Stimulated activated naive CD8-positive, alpha-beta T cell treated with anti-CD3 and anti-CD28 coated beads, Interleukin-15, amount 100 ng/mL, for 72 hours (primary cell): Measurements from ENCODE around the gene SWAP70.

ENCODE experiments used
- ATAC-seq: fragments of 150-1000 bp; cut with Tn5 transposase; 2 replicates; pipeline ENCODE4 v1.10.0; 2021; ENCODE audit warnings: mild to moderate bottlenecking, moderate library complexity
- DNase-seq, 2 donors: peaks; one replicate each; pipeline ENCODE4 v3.0.0; 2021 to 2022
- H3K27ac Mint-ChIP-seq, 2 donors: one replicate each; pipeline ENCODE4 v1.8.0; 2022; ENCODE audit warnings: mild to moderate bottlenecking in 2 of 2, mixed read lengths in 2 of 2, moderate library complexity in 2 of 2
- H3K27me3 Mint-ChIP-seq: one replicate; pipeline ENCODE4 v1.8.0; 2022; ENCODE audit warnings: mixed read lengths
- H3K4me1 Mint-ChIP-seq: one replicate; pipeline ENCODE4 v1.8.0; 2022; ENCODE audit warnings: mild to moderate bottlenecking, mixed read lengths
- H3K4me3 Mint-ChIP-seq, 2 donors: one replicate each; pipeline ENCODE4 v1.8.0; 2022; ENCODE audit warnings: mild to moderate bottlenecking in 2 of 2, mixed read lengths in 2 of 2, moderate library complexity in 1 of 2
- H3K9me3 Mint-ChIP-seq, 2 donors: one replicate each; pipeline ENCODE4 v1.8.0; 2022; ENCODE audit warnings: mixed read lengths in 2 of 2

Gene SWAP70

DNA sequence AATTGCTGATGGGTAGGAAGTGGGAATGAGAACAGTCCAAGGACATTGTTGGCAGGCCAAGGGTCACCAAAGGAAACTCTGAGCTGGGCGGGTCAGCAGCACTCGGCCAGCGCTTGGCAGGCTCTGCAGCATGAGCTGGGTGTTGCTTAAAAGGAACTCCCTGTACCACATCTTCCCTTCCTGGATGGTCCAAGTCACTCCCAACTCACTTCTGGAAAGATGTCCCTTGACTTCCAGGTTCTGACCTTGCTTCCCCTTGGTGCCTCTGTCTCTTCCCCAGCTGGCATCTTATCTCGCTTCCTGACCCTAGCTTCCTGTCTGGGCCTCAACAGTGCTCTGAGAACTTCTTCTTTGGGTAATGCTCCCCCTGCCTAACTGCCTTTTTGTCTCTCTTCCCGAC lies 24.8 kb upstream of the SWAP70 start:
- DNase-seq = no peak
- Mint-ChIP-seq H3K9me3 (peaks cover under 1 to 1% of the 10 kb centered on the region in 2 donors), H3K27ac (no peak overlapping the region), H3K4me3 (no peak overlapping the region), H3K27me3 (peaks cover 8% of the 10 kb centered on the region), H3K4me1 (no peaks in the 10 kb centered on the region)
- ATAC-seq = no peak

- H3K27me3 Mint-ChIP-seq = peaks cover 8% of the 10 kb centered on the region
- H3K27ac Mint-ChIP-seq = no peak overlapping the region
- DNase-seq = no peak
- no peaks in the 10 kb centered on the region for H3K9me3 Mint-ChIP-seq
- H3K4me1 Mint-ChIP-seq = no peaks in the 10 kb centered on the region
- ATAC-seq = no peak
- no peak overlapping the region for H3K4me3 Mint-ChIP-seq
These were observed 23.9 kb upstream of the SWAP70 start for GRCh38 chr11:9639985-9640384.

DNA sequence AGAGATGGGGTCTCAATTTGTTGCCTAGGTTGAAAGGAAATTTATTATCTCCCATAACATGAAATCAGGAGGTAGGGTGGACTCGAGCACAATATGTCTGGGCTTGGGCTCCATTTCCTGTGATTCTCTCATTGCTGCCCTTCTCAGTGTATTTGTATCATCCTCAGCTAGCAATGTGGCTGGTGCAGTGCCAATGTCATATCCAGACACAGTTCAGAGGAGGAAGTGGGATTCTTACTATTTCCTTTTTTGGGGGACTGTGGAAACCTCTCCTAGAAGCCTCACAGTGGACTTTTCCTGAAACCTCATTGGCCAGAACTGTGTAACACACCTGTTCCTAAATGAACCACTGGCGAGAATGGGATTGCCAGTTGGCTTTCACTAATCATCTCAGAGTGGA lies 21.0 kb upstream of the SWAP70 start:
- no peak overlapping the region for H3K4me3 Mint-ChIP-seq
- no peak overlapping the region for H3K27ac Mint-ChIP-seq
- H3K27me3 Mint-ChIP-seq = peaks cover 8% of the 10 kb centered on the region
- H3K9me3 Mint-ChIP-seq = peaks cover 0 to 5% of the 10 kb centered on the region in 2 donors
- ATAC-seq (no peak), DNase-seq (no peak)
- no peaks in the 10 kb centered on the region for H3K4me1 Mint-ChIP-seq

- no peak overlapping the region for H3K4me3 Mint-ChIP-seq
- H3K27ac Mint-ChIP-seq = peak overlapping the region in 1 of 2 donors; percentile 77
- DNase-seq (no peak), ATAC-seq (no peak)
- H3K4me1 Mint-ChIP-seq = no peaks in the 10 kb centered on the region
- peaks cover 8% of the 10 kb centered on the region for H3K27me3 Mint-ChIP-seq
- H3K9me3 Mint-ChIP-seq = peaks cover 0 to 10% of the 10 kb centered on the region in 2 donors
These were observed 20.1 kb upstream of the SWAP70 start for GRCh38 chr11:9643751-9644150.

DNA sequence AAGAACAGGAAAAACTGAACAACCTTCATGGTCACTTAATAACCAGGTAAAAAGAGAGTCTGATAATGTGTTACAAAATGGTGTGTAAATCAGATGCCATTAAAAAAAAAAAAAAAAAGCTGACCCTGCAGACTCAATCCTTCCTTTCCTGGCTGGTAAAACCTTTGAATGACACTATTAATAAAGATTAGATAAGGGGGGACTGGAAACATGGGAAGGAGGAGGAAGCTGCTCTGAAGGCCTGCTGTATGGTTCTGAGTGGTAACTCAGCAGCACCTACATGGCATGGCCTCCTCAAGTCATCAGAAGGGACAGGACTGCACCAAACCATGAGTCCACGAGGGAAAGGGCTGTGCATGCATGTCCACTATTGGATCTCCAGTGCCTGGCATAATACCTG lies 18.0 kb upstream of the SWAP70 start:
- Mint-ChIP-seq H3K9me3 (peaks cover 0 to 10% of the 10 kb centered on the region in 2 donors), H3K27ac (no peak overlapping the region), H3K4me3 (no peak overlapping the region), H3K27me3 (no peaks in the 10 kb centered on the region), H3K4me1 (no peaks in the 10 kb centered on the region)
- DNase-seq = no peak
- ATAC-seq = no peak

DNA sequence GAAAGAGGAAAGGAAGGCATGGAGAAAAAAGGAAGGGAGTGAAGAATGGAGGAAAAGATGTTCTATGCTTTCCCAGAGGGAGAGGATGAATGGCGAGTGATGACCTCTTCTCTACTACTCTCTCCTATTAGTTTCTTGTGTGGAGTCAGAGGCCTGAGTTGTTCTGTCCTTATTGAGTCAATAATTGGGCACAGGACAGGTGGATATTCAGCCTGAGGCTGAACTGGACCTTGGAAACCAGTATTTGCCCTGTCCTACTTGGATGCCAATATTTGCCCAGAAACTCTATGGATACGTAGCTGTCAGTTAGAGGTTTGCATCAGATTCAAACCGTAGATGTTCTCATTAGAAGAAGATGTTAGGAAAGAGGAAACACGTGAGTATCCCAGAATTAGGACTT lies 17.6 kb upstream of the SWAP70 start:
- Mint-ChIP-seq H3K4me1 (no peaks in the 10 kb centered on the region), H3K27me3 (no peaks in the 10 kb centered on the region), H3K27ac (no peak overlapping the region), H3K4me3 (no peak overlapping the region), H3K9me3 (peaks cover 0 to 10% of the 10 kb centered on the region in 2 donors)
- no peak for DNase-seq
- ATAC-seq = no peak

DNA sequence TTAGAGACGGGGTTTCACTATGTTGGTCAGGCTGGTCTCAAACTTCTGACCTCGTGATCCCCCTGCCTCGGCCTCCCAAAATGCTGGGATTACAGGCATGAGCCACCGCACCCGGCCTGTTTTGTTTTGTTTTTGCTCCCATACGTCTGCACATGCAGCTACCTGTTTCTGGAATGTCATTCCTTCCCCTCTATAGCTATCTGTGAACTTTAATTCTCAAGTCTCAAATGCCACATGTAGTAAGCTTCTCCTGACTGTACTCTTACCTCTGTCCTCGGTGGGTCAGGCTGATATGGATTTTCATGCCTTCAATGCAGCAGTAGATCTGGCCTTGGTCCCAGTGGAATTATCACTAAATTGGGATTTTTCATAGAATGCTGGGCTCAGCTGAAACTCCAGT lies 12.4 kb upstream of the SWAP70 start:
- Mint-ChIP-seq H3K9me3 (peaks cover 0 to 10% of the 10 kb centered on the region in 2 donors), H3K4me1 (no peaks in the 10 kb centered on the region), H3K4me3 (no peak overlapping the region), H3K27ac (no peak overlapping the region), H3K27me3 (no peaks in the 10 kb centered on the region)
- DNase-seq = no peak
- ATAC-seq = no peak

GRCh38 chr11:9651899-9652748 lies 11.8 kb upstream of the SWAP70 start:
- Mint-ChIP-seq H3K9me3 (peaks cover 0 to 9% of the 10 kb centered on the region in 2 donors), H3K27me3 (no peaks in the 10 kb centered on the region), H3K4me3 (no peak overlapping the region), H3K4me1 (no peaks in the 10 kb centered on the region), H3K27ac (no peak overlapping the region)
- DNase-seq = no peak
- no peak for ATAC-seq

- Mint-ChIP-seq H3K4me1 (no peaks in the 10 kb centered on the region), H3K27me3 (no peaks in the 10 kb centered on the region), H3K27ac (no peak overlapping the region), H3K9me3 (no peaks in the 10 kb centered on the region), H3K4me3 (no peak overlapping the region)
- DNase-seq (no peak), ATAC-seq (no peak)
These were observed 10.0 kb upstream of the SWAP70 start for GRCh38 chr11:9653871-9654270.

- Mint-ChIP-seq H3K27me3 (peaks cover 18% of the 10 kb centered on the region), H3K4me3 (no peak overlapping the region), H3K9me3 (no peaks in the 10 kb centered on the region), H3K4me1 (no peaks in the 10 kb centered on the region), H3K27ac (no peak overlapping the region)
- ATAC-seq (no peak), DNase-seq (no peak)
These were observed 7.0 kb upstream of the SWAP70 start for GRCh38 chr11:9656864-9657263.

GRCh38 chr11:9657531-9657930 lies 6.3 kb upstream of the SWAP70 start:
- Mint-ChIP-seq H3K4me1 (peaks cover 6% of the 10 kb centered on the region), H3K9me3 (no peaks in the 10 kb centered on the region), H3K27me3 (peaks cover 24% of the 10 kb centered on the region), H3K4me3 (no peak overlapping the region), H3K27ac (no peak overlapping the region)
- DNase-seq (no peak), ATAC-seq (no peak)

DNA sequence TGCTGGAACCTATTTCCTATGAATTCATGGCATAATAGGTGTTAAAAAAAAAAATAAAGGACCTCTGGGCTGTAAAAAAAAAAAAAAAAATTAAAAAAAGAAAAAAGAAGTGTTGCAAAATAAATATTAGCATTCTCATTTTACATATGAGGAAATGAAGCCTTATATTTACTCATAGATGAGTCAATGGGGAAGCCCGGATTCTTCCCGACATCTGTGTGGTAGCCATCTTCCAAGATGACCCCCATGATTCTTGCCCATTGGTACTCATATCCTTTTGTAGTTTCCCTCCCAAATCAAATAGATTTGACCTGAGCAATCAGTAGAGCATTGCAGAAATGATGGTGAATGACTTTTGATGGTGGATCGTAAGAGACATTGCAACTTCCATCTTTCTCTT lies 3.0 kb upstream of the SWAP70 start:
- Mint-ChIP-seq H3K27me3 (peaks cover 45% of the 10 kb centered on the region), H3K9me3 (peaks cover 7 to 8% of the 10 kb centered on the region in 2 donors), H3K27ac (no peak overlapping the region), H3K4me3 (no peak overlapping the region), H3K4me1 (peaks cover 17% of the 10 kb centered on the region)
- no peak for ATAC-seq
- no peak for DNase-seq

DNA sequence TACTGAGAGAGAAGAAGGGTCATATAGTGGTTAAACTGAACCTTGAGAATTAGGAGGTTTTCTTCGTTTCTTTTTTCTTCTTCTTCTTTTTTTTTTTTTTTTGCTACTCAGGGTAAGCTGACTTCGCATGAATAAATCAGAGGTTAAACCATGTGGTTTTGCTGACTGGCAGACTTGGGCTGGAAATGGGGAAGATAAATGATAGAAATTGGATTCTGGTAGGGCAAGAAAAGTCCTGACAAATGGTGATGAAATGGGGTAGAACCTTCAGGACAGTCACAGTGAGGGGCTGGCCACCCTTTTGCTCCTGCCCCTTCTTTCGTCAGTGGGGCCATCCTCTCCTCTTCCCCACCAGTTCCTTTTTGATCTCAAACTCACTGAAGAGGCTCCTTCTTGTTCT lies 1.6 kb upstream of the SWAP70 start:
- no peak for ATAC-seq
- Mint-ChIP-seq H3K4me3 (no peak overlapping the region), H3K27me3 (peaks cover 45% of the 10 kb centered on the region), H3K4me1 (peaks cover 17% of the 10 kb centered on the region), H3K9me3 (peaks cover 7 to 22% of the 10 kb centered on the region in 2 donors), H3K27ac (no peak overlapping the region)
- no peak for DNase-seq

GRCh38 chr11:9664276-9665171 lies 647 bp downstream of the SWAP70 start:
- ATAC-seq (peak; percentile 72), DNase-seq (peak; percentile 14 to 29)
- Mint-ChIP-seq H3K4me1 (peaks cover 17% of the 10 kb centered on the region), H3K4me3 (peak overlapping the region; percentile 85 to 89), H3K9me3 (peaks cover 7 to 24% of the 10 kb centered on the region in 2 donors), H3K27ac (no peak overlapping the region), H3K27me3 (peaks cover 61% of the 10 kb centered on the region)

DNA sequence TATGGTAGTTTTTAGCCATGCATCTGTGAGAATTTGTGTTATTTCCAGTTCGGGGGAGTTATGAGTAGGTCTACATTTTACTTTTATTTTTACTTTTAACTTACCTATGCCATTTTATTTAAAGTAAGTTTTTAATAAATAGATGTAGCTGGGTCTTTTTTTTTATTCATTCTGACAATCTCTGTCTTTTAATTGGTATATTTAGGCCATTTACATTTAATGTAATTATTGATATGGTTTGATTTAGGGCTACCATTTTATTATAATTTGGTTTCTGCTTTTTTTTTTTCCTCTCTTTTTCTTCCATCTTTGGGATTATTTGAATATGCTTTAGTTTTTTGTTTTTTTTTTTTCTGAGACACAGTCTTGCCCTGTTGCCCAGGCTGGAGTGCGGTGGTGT lies 1.9 kb downstream of the SWAP70 start:
- Mint-ChIP-seq H3K9me3 (peaks cover 7 to 24% of the 10 kb centered on the region in 2 donors), H3K27me3 (peaks cover 61% of the 10 kb centered on the region), H3K4me3 (peak overlapping the region in 1 of 2 donors; percentile 43), H3K4me1 (peaks cover 17% of the 10 kb centered on the region), H3K27ac (no peak overlapping the region)
- no peak for DNase-seq
- ATAC-seq = no peak

DNA sequence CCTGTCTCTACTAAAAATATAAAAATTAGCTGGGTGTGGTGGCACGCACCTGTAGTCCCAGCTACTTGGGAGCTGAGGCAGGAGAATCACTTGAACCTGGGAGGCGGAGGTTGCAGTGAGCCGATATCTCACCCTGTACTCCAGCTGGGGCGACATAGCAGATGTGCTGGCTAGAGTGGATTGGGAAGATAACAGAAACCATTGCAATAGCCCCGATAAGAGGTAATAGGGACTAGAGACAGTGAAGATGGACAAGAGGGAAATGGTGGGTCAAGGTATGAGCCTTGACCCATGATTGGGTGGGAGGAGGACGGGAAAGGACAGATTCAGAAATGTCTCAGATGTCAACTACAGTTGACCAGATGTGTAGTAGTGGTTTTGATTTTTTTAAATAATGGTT lies 6.1 kb downstream of the SWAP70 start:
- peaks cover 7 to 24% of the 10 kb centered on the region in 2 donors for H3K9me3 Mint-ChIP-seq
- peaks cover 30% of the 10 kb centered on the region for H3K27me3 Mint-ChIP-seq
- H3K4me3 Mint-ChIP-seq = no peak overlapping the region
- no peak for DNase-seq
- H3K4me1 Mint-ChIP-seq = no peaks in the 10 kb centered on the region
- ATAC-seq = no peak
- no peak overlapping the region for H3K27ac Mint-ChIP-seq
